Epithelial cell of esophagus (primary cell): ENCODE data around the gene CHRD.

Experiments
- DNase-seq: peaks from one replicate; pipeline ENCODE4 v3.0.0; 2010; ENCODE audit warnings: low read depth
- H3K4me3 ChIP-seq: 2 replicates; pipeline ENCODE4 v1.5.1; 2011; ENCODE audit warnings: mild to moderate bottlenecking, low read length, control low read depth
- CTCF ChIP-seq: IDR thresholded peaks from 2 replicates; pipeline ENCODE4 v1.5.1; 2011; ENCODE audit warnings: low read depth, mild to moderate bottlenecking, low read length, control low read depth, inconsistent platforms; ENCODE audit not compliant: insufficient read depth; ENCODE audit errors: missing control alignments

The CHRD gene

GRCh38 chr3:184389935-184390528 is 10.2 kb downstream of the CHRD start:
- DNase-seq, result no peak
- no peak overlapping the region for H3K4me3 ChIP-seq
- no peak for TF ChIP-seq CTCF

GRCh38 chr3:184391266-184391665 is 11.4 kb downstream of the CHRD start:
- H3K4me3 ChIP-seq, result no peak overlapping the region
- TF ChIP-seq CTCF, result no peak
- peak; percentile 17 for DNase-seq

GRCh38 chr3:184395320-184395660 is 15.4 kb downstream of the CHRD start:
- no peak overlapping the region for H3K4me3 ChIP-seq
- no peak for TF ChIP-seq CTCF
- DNase-seq, result no peak

- DNase-seq, result peak; percentile 44
- no peak overlapping the region for H3K4me3 ChIP-seq
- no peak for TF ChIP-seq CTCF
Measured at GRCh38 chr3:184399410-184399809, 19.6 kb downstream of the CHRD start.

- TF ChIP-seq CTCF, result no peak
- DNase-seq, result no peak
- no peak overlapping the region for H3K4me3 ChIP-seq
Measured at GRCh38 chr3:184405075-184406030, 25.5 kb downstream of the CHRD start.

GRCh38 chr3:184409331-184409926 is 29.6 kb downstream of the CHRD start:
- no peak for DNase-seq
- H3K4me3 ChIP-seq, result no peak overlapping the region
- no peak for TF ChIP-seq CTCF
